ENCODE results near the gene ARID1B. TPM values are rescaled to one million over a fixed set of nuclear protein-coding genes. Genes with fewer than 3 reads are reported as not detected.

Gene ARID1B
- total RNA-seq, 1 experiment from 2014 or later, result 35.6 TPM

GRCh38 chr6:157200117-157200516, 422.9 kb downstream of the ARID1B start:
- TF ChIP-seq, protein P1, sequence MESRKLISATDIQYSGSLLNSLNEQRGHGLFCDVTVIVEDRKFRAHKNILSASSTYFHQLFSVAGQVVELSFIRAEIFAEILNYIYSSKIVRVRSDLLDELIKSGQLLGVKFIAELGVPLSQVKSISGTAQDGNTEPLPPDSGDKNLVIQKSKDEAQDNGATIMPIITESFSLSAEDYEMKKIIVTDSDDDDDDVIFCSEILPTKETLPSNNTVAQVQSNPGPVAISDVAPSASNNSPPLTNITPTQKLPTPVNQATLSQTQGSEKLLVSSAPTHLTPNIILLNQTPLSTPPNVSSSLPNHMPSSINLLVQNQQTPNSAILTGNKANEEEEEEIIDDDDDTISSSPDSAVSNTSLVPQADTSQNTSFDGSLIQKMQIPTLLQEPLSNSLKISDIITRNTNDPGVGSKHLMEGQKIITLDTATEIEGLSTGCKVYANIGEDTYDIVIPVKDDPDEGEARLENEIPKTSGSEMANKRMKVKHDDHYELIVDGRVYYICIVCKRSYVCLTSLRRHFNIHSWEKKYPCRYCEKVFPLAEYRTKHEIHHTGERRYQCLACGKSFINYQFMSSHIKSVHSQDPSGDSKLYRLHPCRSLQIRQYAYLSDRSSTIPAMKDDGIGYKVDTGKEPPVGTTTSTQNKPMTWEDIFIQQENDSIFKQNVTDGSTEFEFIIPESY (IDR thresholded peaks at IDR 0.05; ENCODE audit: extremely low read depth, insufficient replicate concordance, low read length), result no peak
- TF ChIP-seq, protein P2, sequence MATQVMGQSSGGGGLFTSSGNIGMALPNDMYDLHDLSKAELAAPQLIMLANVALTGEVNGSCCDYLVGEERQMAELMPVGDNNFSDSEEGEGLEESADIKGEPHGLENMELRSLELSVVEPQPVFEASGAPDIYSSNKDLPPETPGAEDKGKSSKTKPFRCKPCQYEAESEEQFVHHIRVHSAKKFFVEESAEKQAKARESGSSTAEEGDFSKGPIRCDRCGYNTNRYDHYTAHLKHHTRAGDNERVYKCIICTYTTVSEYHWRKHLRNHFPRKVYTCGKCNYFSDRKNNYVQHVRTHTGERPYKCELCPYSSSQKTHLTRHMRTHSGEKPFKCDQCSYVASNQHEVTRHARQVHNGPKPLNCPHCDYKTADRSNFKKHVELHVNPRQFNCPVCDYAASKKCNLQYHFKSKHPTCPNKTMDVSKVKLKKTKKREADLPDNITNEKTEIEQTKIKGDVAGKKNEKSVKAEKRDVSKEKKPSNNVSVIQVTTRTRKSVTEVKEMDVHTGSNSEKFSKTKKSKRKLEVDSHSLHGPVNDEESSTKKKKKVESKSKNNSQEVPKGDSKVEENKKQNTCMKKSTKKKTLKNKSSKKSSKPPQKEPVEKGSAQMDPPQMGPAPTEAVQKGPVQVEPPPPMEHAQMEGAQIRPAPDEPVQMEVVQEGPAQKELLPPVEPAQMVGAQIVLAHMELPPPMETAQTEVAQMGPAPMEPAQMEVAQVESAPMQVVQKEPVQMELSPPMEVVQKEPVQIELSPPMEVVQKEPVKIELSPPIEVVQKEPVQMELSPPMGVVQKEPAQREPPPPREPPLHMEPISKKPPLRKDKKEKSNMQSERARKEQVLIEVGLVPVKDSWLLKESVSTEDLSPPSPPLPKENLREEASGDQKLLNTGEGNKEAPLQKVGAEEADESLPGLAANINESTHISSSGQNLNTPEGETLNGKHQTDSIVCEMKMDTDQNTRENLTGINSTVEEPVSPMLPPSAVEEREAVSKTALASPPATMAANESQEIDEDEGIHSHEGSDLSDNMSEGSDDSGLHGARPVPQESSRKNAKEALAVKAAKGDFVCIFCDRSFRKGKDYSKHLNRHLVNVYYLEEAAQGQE (IDR thresholded peaks at IDR 0.05; ENCODE audit: low read depth), result no peak
- TF ChIP-seq JUND (IDR thresholded peaks at IDR 0.05), result no peak
- Histone ChIP-seq H3K27ac (ENCODE audit: low read depth, low read length) (no peak overlapping the region), H2AFZ (ENCODE audit: low read depth, low read length, poor library complexity, severe bottlenecking) (no peak overlapping the region), H3K4me2 (ENCODE audit: low read length) (no peak overlapping the region), H3K9me3 (ENCODE audit: control insufficient read depth in 1 of 2, insufficient read depth in 1 of 2, low read depth in 1 of 2, low read length in 2 of 2) (no peaks in the 10 kb centered on the region), H3K9ac (ENCODE audit: low read length) (no peak overlapping the region), H3K9me2 (ENCODE audit: insufficient read depth) (no peaks in the 10 kb centered on the region), H3K27me3 (ENCODE audit: insufficient read depth, low read length) (no peaks in the 10 kb centered on the region), H3K4me3 (replicated peaks in 1 of 2; ENCODE audit: low read depth in 1 of 2, low read length in 2 of 2) (no peak overlapping the region), H3K36me3 (ENCODE audit: control insufficient read depth in 1 of 2, insufficient read depth in 2 of 2, low read length in 2 of 2) (no peaks in the 10 kb centered on the region; a peak in 1 of 4 replicates), H3K79me2 (ENCODE audit: insufficient read depth, low read length) (no peaks in the 10 kb centered on the region), H3K4me1 (ENCODE audit: control insufficient read depth in 1 of 2, insufficient read depth in 2 of 2, low read length in 2 of 2) (no peaks in the 10 kb centered on the region), H4K20me1 (ENCODE audit: insufficient read depth) (no peaks in the 10 kb centered on the region)
- ChIA-PET RAD21 (ENCODE audit: low non-redundant PET in 1 of 2, low total read pairs in 2 of 2, uncharacterized antibody in 2 of 2, unreplicated experiment in 2 of 2) (no interaction called here), POLR2A (no interaction called here), CTCF (no interaction called here)
- no peak for ATAC-seq
- no TSS peak for BruUV-seq (replicated peaks)
- DNase-seq (ENCODE audit: low read depth, low spot score), result no peak
- intact Hi-C loops (cut with micrococcal nuclease), result no loop called here
